GM19372 (cell line): ENCODE measurements around the gene DOCK1.

Experiments used
- ATAC-seq: cut with Tn5 transposase; IDR thresholded peaks from one replicate; pipeline ENCODE4 v1.9.1; 2021; ENCODE audit warnings: mild to moderate bottlenecking, low read depth, moderate library complexity; ENCODE audit not compliant: unreplicated experiment

The DOCK1 gene

DNA sequence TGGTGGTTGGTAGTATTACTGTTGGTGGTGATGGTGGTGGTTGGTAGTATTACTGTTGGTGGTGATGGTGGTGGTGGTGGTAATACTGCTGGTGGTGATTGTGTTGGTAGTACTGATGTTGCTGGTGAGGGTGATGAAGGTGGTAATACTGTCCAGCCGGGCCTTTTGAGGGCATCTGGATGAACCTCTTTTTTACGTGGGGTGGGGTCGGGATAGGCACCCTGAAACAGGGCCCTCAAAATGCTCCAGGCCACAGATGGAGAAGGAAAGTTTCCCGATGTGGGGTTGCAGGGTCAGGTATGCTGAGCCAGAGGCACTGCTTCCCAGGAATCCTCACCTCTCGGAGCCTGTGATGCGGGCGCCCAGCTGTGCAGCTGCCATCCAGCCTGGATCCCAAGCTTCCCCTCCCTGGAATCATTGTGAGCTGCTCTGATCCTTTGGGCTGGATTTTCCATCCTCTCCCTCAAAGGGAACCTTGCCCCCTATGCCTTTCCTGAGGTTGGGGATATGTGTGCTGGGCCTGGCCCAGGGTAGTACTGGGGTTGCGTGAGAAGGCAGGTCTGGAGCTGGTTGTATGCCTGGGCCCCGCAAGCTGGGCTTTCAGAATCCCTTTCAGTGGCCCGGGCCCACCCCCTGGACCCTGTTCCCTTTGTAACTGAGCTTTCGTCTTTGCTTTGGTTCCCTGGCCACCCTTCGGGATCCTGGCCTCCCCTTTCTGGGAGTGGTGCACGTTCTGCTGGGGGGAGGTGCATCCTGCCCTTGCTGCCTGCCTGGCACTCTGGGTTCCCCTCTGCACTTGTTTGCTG is 43.3 kb downstream of the DOCK1 start:
- no peak for ATAC-seq

DNA sequence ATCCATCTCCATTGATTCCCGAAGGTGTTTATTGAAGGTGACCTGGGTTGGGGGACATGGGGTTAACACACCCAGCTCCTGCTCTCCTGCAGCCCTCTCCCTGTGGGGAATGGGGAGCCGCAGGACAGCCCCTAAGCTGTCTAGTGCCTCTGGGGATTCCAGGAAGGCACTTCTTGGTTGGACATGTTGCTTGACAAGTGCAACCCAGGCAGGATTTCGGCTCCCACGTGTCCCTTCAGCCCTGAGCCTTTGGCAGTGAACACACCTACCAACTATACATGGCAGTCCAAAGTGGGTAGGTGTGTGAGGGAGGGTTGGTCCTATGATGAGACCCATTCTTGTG is 43.9 kb downstream of the DOCK1 start:
- ATAC-seq, result no peak

DNA sequence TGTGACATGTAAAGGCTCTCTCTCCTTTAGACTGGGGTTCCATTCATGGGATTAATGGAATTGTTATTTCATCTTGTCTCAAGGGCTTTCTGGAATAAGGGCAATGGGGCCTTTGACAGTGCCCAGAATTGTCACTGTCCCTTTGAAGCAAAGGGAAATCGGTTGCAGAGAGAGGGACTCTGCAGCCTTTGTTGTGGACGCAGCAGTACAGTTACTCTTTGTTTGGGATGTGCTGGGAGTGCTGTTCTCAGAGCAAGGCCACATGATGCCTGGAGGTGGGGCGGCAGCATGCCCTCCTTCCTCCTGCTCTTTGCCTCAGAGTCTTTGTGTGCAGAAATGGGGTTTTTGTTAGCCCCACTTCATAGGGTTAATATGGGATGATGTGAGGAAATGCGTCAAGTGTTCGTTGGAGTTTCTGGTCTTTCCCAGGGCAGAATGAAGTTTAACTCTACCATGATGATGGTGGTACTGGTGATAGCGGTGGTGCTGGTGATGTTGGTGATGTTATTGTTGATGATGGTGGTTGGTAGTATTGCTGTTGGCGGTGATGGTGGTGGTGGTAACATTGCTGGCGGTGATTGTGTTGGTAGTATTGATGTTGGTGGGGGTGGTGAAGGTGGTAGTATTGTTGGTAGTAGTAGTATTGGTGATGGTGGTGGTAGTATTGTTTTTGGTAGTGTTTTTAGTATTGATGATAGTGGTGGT is 45.3 kb downstream of the DOCK1 start:
- ATAC-seq, result no peak

DNA sequence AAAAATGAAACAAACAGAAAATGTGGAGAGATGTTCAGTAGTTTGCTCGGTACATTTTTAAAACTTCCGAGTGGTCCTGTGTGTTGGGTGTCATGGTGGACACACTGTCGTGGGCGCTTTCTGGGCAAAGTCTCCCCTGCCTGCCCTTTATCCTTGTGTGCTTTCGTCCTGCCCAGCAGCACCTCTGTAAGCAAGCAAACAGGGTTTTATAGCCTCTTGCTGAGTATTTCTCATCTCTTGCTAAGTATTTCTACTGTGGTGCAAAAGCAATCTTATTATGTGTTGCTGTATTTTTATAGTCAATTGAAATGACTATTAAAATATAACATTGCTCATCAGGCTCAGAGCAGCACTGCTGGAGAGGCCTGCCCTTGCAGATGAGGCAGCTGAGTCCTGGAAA is 48.7 kb downstream of the DOCK1 start:
- no peak for ATAC-seq

DNA sequence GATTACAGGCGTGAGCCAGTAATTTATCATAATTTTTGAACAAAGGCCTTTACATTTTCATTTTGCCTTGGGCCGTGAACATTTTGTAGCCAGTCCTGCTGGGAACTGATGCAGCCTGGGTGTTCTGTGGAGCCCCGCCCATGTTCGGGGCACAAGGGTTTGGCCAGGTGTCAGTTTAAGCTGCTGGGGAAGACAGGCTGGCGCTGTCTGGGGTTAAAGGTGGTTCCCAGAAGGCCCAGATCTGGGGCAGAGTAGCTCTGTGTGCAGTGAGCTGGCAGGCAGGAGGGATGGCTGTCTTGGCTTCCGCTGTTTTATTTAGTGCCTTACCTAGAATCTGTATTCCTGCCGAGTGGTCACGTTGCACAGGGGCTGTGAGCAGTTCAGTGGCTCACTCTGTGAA is 50.2 kb downstream of the DOCK1 start:
- ATAC-seq, result no peak

DNA sequence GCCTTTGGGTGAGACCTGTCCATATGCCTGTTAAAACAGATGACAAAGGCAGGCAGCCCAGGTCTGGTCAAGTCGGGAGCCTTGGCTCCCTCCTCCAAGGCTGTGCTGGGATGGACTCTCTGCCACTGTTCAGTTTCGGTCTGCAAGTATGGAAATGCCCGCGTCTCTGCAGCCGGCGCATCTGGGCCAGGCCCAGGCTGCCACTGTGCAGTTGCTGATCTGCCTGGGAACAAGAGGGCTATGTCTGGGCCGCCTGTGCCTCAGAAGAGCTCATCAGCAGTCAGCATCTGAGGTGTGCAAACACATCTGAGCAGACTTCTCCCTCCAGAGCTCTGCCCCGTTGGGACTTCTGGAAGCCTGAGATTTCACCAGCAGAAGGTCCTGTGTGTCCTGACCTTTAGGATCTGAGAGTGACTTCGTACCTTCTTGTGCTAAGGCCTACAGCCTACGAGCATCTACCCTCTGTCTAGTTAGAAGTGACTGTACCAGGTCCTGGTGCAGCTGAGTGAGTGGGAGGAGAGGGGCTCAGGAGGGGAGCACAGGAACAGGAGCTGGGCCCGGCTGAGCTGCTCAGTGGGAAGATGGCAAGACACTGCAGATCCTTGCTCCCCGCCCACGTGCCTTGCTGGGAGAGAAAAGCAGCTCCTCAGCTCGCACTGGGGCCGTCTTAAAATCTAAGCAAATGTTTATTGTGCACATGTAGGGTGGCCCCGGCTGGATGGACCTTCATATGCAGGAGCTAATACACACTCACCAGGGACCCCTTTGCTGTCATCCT is 50.9 kb downstream of the DOCK1 start:
- no peak for ATAC-seq

DNA sequence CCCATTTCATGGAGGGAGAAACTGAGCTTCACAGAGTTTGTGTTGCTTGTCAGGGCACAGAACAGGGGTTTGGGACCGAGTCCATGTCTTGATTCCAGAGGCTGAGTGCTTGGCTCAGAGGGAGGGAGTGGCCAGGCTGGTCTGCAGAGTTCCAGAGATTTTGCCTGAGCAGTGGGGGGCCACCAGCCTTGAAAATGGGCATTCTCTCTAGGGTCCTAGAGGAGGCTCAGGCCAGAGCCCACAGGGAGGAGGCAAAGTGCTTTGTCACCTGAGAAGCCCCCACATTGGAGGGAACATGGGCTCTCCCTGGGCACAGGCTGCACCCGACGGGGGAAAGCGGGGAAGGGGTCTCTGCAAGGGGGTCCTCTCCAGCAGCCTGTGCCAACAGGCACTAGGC is 51.5 kb downstream of the DOCK1 start:
- no peak for ATAC-seq

DNA sequence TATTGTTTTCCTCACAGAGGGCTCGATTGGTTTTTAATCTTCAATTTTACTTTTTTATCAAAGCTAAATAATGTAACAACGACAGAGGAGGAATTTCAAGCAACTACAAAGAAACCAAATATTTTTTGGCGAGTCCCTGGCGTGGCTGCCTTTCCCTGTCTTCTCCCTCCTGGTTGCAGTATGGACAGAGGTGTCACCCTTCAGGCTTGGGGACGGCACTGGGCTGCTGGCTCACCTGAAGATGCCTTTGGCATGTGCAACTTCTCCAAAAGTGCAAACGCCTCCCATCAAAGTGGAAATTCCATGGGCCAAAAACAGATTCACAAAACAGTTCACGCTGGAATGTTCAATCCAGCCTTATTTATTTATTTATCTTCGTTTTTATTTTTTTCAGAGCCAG is 51.9 kb downstream of the DOCK1 start:
- no peak for ATAC-seq

DNA sequence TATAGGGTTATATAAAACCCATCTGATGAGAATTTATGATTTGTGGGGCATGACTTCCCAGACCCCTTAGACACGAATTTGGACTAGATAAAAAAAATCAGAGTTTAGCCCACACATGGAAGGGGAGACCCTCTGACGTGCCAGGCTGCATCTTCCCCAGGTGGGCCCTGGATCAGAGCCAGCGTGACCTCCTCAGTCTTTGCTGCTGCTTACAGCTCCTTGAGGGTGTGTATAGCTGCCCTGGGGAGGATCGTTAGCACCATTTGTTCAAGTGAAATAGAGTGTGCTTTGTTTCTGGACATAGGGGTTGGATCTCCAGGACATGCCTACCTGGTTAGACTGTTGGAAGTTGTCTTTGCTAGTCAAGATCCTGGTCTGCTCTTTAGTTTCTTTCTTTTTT is 54.2 kb downstream of the DOCK1 start:
- ATAC-seq, result no peak

DNA sequence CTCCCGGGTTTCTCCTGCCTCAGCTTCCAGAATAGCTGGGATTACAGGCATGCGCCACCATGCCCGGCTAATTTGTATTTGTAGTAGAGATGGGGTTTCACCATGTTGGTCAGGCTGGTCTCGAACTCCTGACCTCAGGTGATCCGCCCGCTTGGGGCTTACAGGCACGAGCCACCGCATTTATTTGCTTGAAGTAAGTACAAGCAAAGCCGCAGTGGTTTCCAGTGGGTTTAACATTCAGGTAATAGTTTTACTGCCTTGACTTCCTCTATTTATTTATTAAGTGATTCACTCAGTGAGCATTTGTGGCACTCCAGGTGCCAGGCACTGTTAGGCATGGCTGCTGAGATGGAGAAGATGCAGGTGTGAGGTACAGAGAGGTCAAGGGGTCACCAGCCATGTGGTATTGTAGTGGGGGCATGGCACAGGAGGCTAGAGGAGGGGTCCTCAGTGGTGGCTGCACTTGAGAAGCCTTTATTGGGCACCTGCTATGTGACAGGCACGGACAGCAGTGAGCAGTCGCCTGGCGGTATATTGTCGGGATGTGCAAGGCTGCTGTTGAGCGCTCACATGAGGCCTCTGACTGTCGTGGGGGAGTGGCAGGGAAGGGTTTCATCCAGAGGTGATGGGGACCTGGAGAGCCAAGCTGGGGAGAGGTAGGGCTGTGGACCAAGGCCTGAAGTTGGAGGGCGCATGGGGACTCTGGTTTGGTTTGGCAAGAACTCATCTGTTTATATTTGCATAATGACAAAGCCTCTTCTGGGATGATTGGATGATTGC is 54.9 kb downstream of the DOCK1 start:
- ATAC-seq, result no peak

DNA sequence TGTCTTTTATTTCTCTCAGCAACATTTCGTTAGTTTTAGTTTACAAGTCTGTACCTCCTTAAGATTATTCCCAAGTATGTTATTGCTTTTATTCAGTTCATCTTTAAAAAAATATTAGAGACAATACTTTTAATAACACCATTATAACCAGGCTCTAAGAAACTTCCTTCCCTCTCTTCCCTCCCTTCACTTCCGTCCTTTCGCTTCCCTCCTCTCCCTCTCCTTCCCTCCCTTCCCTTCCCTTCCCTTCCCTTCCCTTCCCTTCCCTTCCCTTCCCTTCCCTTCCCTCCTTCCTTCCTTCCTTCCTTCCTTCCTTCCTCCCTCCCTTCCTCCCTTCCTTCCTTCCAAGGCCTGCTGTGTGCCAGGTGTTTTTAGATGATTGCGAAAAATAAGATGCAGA is 58.1 kb downstream of the DOCK1 start:
- no peak for ATAC-seq

DNA sequence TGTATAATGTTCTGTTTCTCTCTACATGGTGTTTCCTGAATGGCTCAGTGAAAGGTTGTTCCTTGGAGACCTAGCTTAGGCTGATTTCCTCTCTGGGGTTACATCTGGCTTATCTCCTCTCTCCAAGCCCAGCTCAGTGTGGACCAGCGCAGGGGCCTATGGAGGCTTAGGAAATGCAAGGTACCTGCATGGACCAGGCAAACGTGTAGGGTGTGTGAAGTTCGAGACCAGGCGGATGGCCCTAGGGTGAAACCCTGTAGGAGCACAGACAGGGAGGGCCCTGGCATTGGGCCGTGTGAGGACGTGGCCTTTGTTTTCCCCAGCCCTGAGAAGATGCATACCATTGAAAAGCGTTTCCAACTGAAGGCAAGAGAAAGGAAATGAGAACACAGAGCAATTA is 59.0 kb downstream of the DOCK1 start:
- ATAC-seq, result no peak

DNA sequence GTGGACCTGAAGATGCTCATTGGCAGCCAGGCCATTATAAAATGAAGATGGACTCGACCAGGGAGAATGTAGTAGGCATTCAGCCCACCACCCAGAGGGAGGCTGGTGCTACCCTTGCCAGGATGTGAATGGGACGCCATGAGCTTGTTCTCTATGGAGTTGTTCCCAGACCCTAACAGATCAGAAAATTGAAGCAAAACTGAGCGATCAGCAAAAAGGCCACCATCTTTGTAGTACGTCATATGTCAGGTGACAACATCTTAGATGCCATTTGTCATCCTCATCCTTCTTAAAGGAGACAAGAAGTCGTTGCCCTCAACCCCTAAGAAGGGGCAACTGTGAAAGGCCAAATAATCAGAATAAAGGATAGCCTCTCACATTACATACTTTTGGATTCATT is 61.7 kb downstream of the DOCK1 start:
- ATAC-seq, result no peak

DNA sequence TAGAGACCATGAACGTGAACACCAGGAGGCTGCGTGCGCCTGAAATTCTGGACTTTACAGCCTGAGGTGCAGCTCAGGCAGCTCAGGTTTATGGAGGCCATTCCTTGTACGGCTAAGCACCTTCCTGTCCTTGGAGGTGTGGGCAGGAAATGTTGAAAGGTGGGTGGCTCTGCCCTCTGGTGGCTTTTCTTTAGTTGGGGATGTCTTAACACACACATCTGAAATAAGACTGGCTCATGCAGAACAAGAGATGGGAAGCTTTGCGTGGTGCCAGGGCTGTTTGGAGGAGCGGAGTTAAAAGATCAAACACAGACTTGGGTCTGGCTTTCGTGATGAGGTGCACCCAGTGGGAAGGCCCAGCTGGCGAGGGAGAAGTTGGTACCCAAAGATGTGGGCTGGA is 64.1 kb downstream of the DOCK1 start:
- ATAC-seq, result no peak

DNA sequence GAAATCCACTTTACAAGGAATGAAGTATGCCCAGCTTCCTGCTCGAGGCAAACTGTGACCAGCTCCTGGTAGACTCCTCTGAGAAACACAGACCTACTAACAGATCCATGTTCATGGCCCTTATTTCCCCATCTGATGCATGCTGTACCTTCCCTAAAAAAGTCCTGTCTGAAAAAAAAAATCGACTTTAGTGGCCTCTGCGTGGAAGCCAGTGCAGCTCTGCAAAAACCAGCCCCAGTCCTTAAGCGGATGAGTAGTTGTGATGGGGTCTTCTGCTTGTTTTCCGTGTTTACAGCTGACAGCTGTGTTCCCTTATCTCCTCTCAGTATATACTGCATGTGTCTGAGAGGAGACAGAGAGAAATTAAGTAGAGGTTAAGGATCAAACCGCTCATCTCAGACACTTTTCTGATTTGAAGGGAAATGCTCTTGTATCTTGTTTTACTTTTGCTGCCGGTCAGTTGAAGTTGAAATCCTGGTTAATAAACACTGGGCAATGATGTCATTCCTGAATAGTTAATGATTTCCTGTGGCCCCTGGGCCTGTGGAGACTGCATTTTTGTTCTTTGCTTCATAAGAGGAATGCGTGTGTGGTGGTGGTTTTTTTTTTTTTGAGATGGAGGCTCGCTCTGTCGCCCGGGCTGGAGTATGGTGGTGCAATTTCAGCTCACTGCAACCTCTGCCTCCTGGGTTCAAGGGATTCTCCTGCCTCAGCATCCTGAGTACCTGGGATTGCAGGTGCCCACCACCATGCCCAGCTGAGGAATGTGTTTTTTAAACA is 67.6 kb downstream of the DOCK1 start:
- no peak for ATAC-seq

DNA sequence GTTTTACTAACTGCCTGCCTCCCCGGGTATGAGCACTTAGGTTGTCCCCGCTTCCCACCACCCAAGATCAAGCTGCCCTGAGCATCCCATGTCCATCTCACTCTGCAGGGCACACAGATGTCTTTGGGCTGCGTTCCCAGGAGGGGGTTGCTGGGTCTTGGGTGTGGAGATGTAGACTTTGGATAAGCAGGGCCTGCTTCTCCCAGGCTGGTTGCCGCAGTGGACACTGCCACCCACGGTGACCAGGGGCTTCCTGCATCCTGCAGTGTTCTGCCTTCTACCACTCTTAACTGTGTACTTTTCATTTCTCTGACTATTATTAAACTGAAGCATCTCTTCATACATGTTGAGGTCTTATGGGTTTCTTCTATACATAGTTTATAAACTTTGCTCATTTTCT is 70.0 kb downstream of the DOCK1 start:
- no peak for ATAC-seq

DNA sequence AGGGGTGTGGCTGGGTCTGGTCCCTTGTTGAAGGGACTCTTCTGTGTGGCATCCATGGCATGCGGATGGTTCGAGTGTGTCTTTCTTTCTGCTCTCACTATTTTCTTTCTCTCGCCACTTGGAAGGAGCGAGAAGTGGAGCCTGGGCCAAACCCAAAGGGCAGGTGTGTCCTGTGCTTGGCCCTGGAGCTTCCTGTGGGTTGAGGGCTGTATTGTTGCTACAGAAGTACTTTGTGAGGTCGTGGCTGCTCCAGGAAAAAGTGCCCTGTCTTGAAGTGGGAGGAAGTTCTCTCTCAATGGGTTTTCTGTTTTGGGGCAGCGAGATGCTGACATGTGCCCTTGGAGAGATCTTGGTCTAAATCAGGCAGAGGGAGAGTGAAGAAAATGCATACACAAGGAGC is 72.0 kb downstream of the DOCK1 start:
- no peak for ATAC-seq

DNA sequence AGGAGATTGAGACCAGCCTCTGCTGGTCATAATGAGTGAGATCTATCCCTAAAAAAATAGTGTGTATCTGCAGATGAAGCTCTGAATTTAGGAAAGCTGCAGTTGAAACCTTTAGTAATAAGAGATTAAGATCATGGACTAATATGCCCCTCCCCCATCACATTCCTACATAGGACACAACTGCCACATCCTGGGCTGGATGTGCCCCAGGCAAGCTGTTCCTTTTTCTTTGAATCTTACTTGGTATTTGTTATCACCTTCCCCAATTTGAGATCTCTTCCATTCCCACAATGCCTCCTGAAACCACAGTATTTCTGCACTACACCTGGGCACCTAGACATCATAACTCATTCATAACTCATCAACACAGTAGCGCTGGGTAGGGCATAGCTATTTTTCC is 74.1 kb downstream of the DOCK1 start:
- ATAC-seq, result no peak

DNA sequence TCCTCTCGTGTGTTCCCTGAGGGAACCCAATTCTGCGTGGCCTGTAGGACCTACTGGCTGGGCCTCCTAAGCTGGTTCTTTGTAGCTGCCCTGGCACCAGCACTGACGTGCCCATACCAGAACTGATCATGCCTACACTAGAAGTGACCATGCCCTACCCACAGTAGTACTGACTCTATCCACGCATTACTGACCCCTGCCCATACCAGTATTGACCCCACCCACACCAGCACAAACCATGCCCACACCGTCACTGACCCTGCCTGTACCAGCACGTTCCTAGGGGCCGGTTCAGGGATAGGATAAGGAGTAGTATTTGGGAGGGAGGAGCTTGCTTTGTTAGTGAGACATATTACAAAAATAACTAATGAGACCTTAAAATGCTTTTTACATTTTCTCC is 88.0 kb downstream of the DOCK1 start:
- no peak for ATAC-seq
